ENCODE measurements around the gene MKI67. TPM values are rescaled to one million over a fixed set of nuclear protein-coding genes. Genes with fewer than 3 reads are reported as not detected.

The MKI67 gene
- total RNA-seq, 1 donor from 2014 or later, result 0.26 TPM

- DNase-seq (ENCODE audit: low read depth) (no peak), FAIRE-seq (no peak)
Measured at GRCh38 chr10:128084364-128084763, 41.9 kb downstream of the MKI67 start.

GRCh38 chr10:128083191-128083895 lies 42.9 kb downstream of the MKI67 start:
- H3K36me3 ChIP-seq (ENCODE audit: control insufficient read depth, insufficient read depth, low read length), result peaks cover 11% of the 10 kb centered on the region
- FAIRE-seq (no peak), DNase-seq (ENCODE audit: low read depth) (no peak)
- no peak overlapping the region for H3K4me3 ChIP-seq (ENCODE audit: low read depth, low read length)
- no peaks in the 10 kb centered on the region for H3K27me3 ChIP-seq (ENCODE audit: control insufficient read depth, insufficient read depth, low read length)
- TF ChIP-seq CTCF (IDR thresholded peaks at IDR 0.05; ENCODE audit: insufficient read depth, low read length, severe bottlenecking), result no peak

More at GRCh38 chr10:128084364-128084763, 41.9 kb downstream of the MKI67 start:
- Histone ChIP-seq H3K36me3 (ENCODE audit: control insufficient read depth, insufficient read depth, low read length) (peaks cover 3% of the 10 kb centered on the region), H3K4me3 (ENCODE audit: low read depth, low read length) (no peak overlapping the region), H3K27me3 (ENCODE audit: control insufficient read depth, insufficient read depth, low read length) (no peaks in the 10 kb centered on the region)
- TF ChIP-seq CTCF (IDR thresholded peaks at IDR 0.05; ENCODE audit: insufficient read depth, low read length, severe bottlenecking), result no peak

GRCh38 chr10:128081720-128082119 lies 44.5 kb downstream of the MKI67 start:
- peaks cover 24% of the 10 kb centered on the region for H3K36me3 ChIP-seq (ENCODE audit: control insufficient read depth, insufficient read depth, low read length)
- TF ChIP-seq CTCF (IDR thresholded peaks at IDR 0.05; ENCODE audit: insufficient read depth, low read length, severe bottlenecking), result no peak
- H3K4me3 ChIP-seq (ENCODE audit: low read depth, low read length), result no peak overlapping the region
- DNase-seq (ENCODE audit: low read depth), result no peak
- no peak for FAIRE-seq
- H3K27me3 ChIP-seq (ENCODE audit: control insufficient read depth, insufficient read depth, low read length), result no peaks in the 10 kb centered on the region

GRCh38 chr10:128081222-128081621 lies 45.0 kb downstream of the MKI67 start:
- DNase-seq (ENCODE audit: low read depth) (no peak), FAIRE-seq (peak; percentile 18)
- no peak for TF ChIP-seq CTCF (IDR thresholded peaks at IDR 0.05; ENCODE audit: insufficient read depth, low read length, severe bottlenecking)
- Histone ChIP-seq H3K27me3 (ENCODE audit: control insufficient read depth, insufficient read depth, low read length) (no peaks in the 10 kb centered on the region), H3K4me3 (ENCODE audit: low read depth, low read length) (no peak overlapping the region), H3K36me3 (ENCODE audit: control insufficient read depth, insufficient read depth, low read length) (peaks cover 25% of the 10 kb centered on the region)

GRCh38 chr10:128080641-128081040 lies 45.6 kb downstream of the MKI67 start:
- Histone ChIP-seq H3K27me3 (ENCODE audit: control insufficient read depth, insufficient read depth, low read length) (no peaks in the 10 kb centered on the region), H3K36me3 (ENCODE audit: control insufficient read depth, insufficient read depth, low read length) (peaks cover 25% of the 10 kb centered on the region), H3K4me3 (ENCODE audit: low read depth, low read length) (no peak overlapping the region)
- FAIRE-seq, result no peak
- no peak for DNase-seq (ENCODE audit: low read depth)
- no peak for TF ChIP-seq CTCF (IDR thresholded peaks at IDR 0.05; ENCODE audit: insufficient read depth, low read length, severe bottlenecking)

GRCh38 chr10:128080231-128080630 lies 46.0 kb downstream of the MKI67 start:
- no peaks in the 10 kb centered on the region for H3K27me3 ChIP-seq (ENCODE audit: control insufficient read depth, insufficient read depth, low read length)
- TF ChIP-seq CTCF (IDR thresholded peaks at IDR 0.05; ENCODE audit: insufficient read depth, low read length, severe bottlenecking), result no peak
- H3K36me3 ChIP-seq (ENCODE audit: control insufficient read depth, insufficient read depth, low read length), result peaks cover 25% of the 10 kb centered on the region
- H3K4me3 ChIP-seq (ENCODE audit: low read depth, low read length), result no peak overlapping the region
- FAIRE-seq, result no peak
- DNase-seq (ENCODE audit: low read depth), result no peak
